OCI-LY1 (cell line): ENCODE data around the gene HERC5.

Experiments used
- CTCF ChIP-seq: fragments of 200-600 bp; sonication (generic), shearing (Covaris generic); IDR thresholded peaks from 2 replicates; pipeline ENCODE4 v1.5.1; 2017; ENCODE audit warnings: mild to moderate bottlenecking, antibody characterized with exemption, low read length, moderate library complexity, mixed read lengths
- EZH2 ChIP-seq: fragments of 200-600 bp; sonication (generic), shearing (Covaris generic); IDR thresholded peaks from 2 replicates; pipeline ENCODE4 v1.8.0; 2017; ENCODE audit warnings: borderline replicate concordance, mixed run types, mild to moderate bottlenecking, antibody characterized with exemption, low read length, moderate library complexity, mixed read lengths

DNA sequence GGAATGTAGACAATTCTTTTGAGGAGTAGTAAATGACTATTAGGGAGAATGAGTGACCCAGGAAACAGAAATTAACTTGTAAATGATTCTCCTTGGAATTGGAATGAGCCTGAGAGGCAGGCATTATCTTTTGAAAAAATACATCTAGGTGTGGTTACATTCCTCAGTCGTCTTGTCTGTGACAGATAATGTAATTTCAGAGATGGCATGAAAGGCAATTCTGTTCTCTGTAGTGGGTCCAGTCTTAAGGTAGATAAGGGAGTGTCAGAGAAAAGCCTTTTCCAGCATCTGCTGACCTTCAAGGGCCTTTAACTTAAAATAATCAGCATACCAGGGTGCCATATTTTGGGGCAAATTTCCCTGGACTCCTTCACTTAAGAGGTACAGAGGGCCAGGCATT lies 43.1 kb upstream of the HERC5 start:
- TF ChIP-seq CTCF (no peak), EZH2 (no peak)
